HL-60 (cell line): ENCODE measurements around the gene DIAPH1.
A peak's percentile ranks its signal among the peaks of the same experiment; 100 is the strongest.

Experiments
- DNase-seq, 2 experiments: peaks; one replicate each; pipeline ENCODE4 v3.0.0-alpha.2; 2010 to 2020; ENCODE audit warnings: low read depth in 1 of 2, low spot score in 1 of 2
- H3K27ac ChIP-seq: fragments of 250-450 bp; sonication (Bioruptor Pico); replicated peaks from 2 replicates; pipeline ENCODE4 v1.5.1; 2020; ENCODE audit warnings: mild to moderate bottlenecking, moderate library complexity
- H3K27me3 ChIP-seq: fragments of 250-450 bp; sonication (Bioruptor Pico); 2 replicates; pipeline ENCODE4 v1.5.1; 2021; ENCODE audit warnings: mild to moderate bottlenecking, moderate library complexity; ENCODE audit not compliant: insufficient read depth, poor library complexity, severe bottlenecking
- H3K4me3 ChIP-seq: replicated peaks from 2 replicates; pipeline ENCODE4 v1.5.1; 2011; ENCODE audit warnings: mild to moderate bottlenecking, control low read depth, low read length; ENCODE audit not compliant: insufficient read depth
- CTCF ChIP-seq: IDR thresholded peaks from one replicate; pipeline ENCODE4 v1.5.1; 2011; ENCODE audit warnings: low read length, control low read depth, inconsistent platforms; ENCODE audit not compliant: insufficient read depth
- GABPA ChIP-seq: IDR thresholded peaks from 2 replicates; pipeline ENCODE4 v1.6.1; 2012; ENCODE audit warnings: low read depth
- POLR2AphosphoS5 ChIP-seq: IDR thresholded peaks from 2 replicates; pipeline ENCODE4 v1.6.1; 2012; ENCODE audit warnings: low read depth
- SPI1 ChIP-seq: IDR thresholded peaks from 2 replicates; pipeline ENCODE4 v1.6.1; 2012; ENCODE audit warnings: low read depth, mild to moderate bottlenecking, borderline replicate concordance
- TF ChIP-seq, protein P1 (sequence below): IDR thresholded peaks from 2 replicates; pipeline ENCODE4 v1.6.1; 2012; ENCODE audit warnings: low read depth; ENCODE audit not compliant: insufficient replicate concordance

Gene DIAPH1

GRCh38 chr5:141573489-141574121 is 45.2 kb downstream of the DIAPH1 start:
- H3K4me3 ChIP-seq: no peak overlapping the region
- DNase-seq: no peak
- no peak overlapping the region for H3K27ac ChIP-seq
- TF ChIP-seq POLR2AphosphoS5: no peak
- TF ChIP-seq, protein P1, sequence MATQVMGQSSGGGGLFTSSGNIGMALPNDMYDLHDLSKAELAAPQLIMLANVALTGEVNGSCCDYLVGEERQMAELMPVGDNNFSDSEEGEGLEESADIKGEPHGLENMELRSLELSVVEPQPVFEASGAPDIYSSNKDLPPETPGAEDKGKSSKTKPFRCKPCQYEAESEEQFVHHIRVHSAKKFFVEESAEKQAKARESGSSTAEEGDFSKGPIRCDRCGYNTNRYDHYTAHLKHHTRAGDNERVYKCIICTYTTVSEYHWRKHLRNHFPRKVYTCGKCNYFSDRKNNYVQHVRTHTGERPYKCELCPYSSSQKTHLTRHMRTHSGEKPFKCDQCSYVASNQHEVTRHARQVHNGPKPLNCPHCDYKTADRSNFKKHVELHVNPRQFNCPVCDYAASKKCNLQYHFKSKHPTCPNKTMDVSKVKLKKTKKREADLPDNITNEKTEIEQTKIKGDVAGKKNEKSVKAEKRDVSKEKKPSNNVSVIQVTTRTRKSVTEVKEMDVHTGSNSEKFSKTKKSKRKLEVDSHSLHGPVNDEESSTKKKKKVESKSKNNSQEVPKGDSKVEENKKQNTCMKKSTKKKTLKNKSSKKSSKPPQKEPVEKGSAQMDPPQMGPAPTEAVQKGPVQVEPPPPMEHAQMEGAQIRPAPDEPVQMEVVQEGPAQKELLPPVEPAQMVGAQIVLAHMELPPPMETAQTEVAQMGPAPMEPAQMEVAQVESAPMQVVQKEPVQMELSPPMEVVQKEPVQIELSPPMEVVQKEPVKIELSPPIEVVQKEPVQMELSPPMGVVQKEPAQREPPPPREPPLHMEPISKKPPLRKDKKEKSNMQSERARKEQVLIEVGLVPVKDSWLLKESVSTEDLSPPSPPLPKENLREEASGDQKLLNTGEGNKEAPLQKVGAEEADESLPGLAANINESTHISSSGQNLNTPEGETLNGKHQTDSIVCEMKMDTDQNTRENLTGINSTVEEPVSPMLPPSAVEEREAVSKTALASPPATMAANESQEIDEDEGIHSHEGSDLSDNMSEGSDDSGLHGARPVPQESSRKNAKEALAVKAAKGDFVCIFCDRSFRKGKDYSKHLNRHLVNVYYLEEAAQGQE: no peak
- no peak for TF ChIP-seq CTCF
- no peak for TF ChIP-seq SPI1
- TF ChIP-seq GABPA: no peak
- H3K27me3 ChIP-seq: no peaks in the 10 kb centered on the region

DNA sequence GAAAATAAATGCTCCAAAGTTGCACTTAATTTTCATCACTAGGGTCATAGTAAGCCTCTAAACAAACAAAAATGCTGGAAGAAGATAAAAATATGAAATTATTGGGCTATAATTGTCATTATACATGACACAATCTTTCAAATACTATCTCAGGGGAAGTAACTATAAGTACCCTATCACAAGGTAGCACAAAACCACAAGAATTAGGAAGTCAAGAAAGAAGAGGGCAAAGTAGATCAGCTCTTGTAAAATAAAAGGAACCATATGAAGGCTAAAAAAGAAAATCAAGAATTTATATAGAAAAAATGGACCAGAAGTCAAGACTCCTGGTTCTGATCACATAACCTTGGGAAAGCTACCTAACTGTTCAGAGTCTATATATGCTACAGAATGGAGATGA is 48.1 kb downstream of the DIAPH1 start:
- TF ChIP-seq SPI1 (peak; percentile 87), POLR2AphosphoS5 (no peak), CTCF (no peak)
- peak overlapping the region; percentile 49 for H3K27ac ChIP-seq
- no peak overlapping the region for H3K4me3 ChIP-seq
- DNase-seq: no peak
- no peaks in the 10 kb centered on the region for H3K27me3 ChIP-seq

- peak overlapping the region; percentile 49 for H3K27ac ChIP-seq
- no peak overlapping the region for H3K4me3 ChIP-seq
- DNase-seq: no peak
- no peaks in the 10 kb centered on the region for H3K27me3 ChIP-seq
- TF ChIP-seq GABPA (no peak), CTCF (peak; percentile 66)
Observed at GRCh38 chr5:141567513-141568117, 51.2 kb downstream of the DIAPH1 start.

- Histone ChIP-seq H3K4me3 (no peak overlapping the region), H3K27ac (no peak overlapping the region; the same call in none of the 2 replicates), H3K27me3 (no peaks in the 10 kb centered on the region)
- TF ChIP-seq SPI1 (no peak), CTCF (no peak), POLR2AphosphoS5 (no peak)
- no peak for DNase-seq
Observed at GRCh38 chr5:141565826-141566570, 52.8 kb downstream of the DIAPH1 start.
